ENCODE data around the gene ZBTB37.

GRCh38 chr1:173903827-173904531 lies 35.8 kb downstream of the ZBTB37 start:
- TF ChIP-seq NFRKB (IDR thresholded peaks at IDR 0.05) (no peak), FOXM1 (IDR thresholded peaks at IDR 0.05; ENCODE audit: borderline replicate concordance) (no peak), BHLHE40 (IDR thresholded peaks at IDR 0.05; ENCODE audit: borderline replicate concordance) (no peak), HDGF (IDR thresholded peaks at IDR 0.05; ENCODE audit: borderline replicate concordance) (no peak), PKNOX1 (IDR thresholded peaks at IDR 0.05) (no peak), SUZ12 (IDR thresholded peaks at IDR 0.05) (no peak)

Measured in HEK293T (cell line).